HG03575 (cell line): ENCODE data around the gene JPH4.

ENCODE experiments used
- ATAC-seq: cut with Tn5 transposase; IDR thresholded peaks from one replicate; pipeline ENCODE4 v1.9.1; 2021; ENCODE audit not compliant: unreplicated experiment, insufficient number of reproducible peaks, low FRiP score; ENCODE audit errors: extremely low read depth

Gene JPH4

GRCh38 chr14:23556700-23557440, 21.7 kb downstream of the JPH4 start:
- no peak for ATAC-seq

- peak; percentile 67 for ATAC-seq
Measured at GRCh38 chr14:23555882-23556699, 22.5 kb downstream of the JPH4 start, which contains the start of gene THTPA. TSS of gene THTPA (plus strand) at chr14:23556271. CDS start at chr14:23556758, 487 bp downstream.

DNA sequence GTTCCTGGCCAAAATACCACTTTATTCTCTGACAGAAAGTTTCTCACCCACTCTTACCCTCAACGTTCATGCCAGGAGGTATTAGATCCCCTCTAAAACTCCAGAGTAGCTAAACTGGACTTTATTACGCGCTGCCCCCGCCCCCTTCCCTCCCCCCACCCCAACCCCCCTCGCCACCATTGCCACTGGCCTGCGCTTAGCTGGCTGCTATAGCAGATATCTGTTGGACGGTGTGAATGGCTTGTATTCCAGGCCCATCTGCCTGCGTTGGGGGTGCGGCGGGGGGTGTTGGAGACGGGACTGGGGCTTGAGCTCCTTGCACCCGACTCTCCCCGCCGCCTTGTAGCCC, 23.1 kb downstream of the JPH4 start:
- no peak for ATAC-seq

- ATAC-seq, result no peak
Measured at GRCh38 chr14:23551266-23552028, 27.1 kb downstream of the JPH4 start, which contains the start of gene ZFHX2. TSS of gene ZFHX2 (minus strand) at chr14:23551765. CDS start at chr14:23535325, 16,440 bp downstream.

- no peak for ATAC-seq
Measured at GRCh38 chr14:23550812-23551265, 27.8 kb downstream of the JPH4 start.

DNA sequence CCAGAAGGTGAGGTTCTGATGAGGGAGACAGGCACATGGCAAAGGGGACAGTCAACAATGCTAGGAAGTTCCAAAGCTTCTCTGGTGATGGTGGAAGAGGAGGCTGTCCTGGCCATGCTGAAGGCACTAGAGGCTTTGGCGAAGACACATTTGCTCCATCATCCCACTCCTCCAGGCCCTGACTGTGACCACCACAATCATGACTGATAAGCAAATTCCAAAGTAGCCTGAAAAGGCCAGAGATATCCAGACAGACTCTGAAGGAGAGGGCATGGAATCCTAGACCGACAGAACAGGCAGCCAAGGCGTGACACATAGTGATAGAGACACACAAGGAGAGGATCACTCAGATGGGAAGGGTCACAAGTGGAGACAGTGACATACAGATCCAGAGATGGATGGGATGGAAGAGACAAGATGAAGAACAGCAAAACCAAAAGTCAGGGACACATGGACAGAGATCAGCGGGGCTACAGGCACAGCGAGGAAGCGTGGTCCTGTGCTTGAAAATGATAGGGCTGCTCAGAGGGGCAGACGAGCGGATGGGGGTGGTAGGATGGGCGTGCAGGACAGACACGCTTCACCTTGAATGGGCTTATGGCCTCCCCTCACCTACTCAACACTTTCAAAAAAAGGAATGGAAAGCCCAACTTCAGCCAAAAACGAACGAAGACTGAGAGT, 28.3 kb downstream of the JPH4 start:
- no peak for ATAC-seq

GRCh38 chr14:23548351-23549318, 30.0 kb downstream of the JPH4 start:
- ATAC-seq, result no peak

- no peak for ATAC-seq
Measured at GRCh38 chr14:23547924-23548323, 30.7 kb downstream of the JPH4 start.

- no peak for ATAC-seq
Measured at GRCh38 chr14:23546450-23547035, 32.0 kb downstream of the JPH4 start.

DNA sequence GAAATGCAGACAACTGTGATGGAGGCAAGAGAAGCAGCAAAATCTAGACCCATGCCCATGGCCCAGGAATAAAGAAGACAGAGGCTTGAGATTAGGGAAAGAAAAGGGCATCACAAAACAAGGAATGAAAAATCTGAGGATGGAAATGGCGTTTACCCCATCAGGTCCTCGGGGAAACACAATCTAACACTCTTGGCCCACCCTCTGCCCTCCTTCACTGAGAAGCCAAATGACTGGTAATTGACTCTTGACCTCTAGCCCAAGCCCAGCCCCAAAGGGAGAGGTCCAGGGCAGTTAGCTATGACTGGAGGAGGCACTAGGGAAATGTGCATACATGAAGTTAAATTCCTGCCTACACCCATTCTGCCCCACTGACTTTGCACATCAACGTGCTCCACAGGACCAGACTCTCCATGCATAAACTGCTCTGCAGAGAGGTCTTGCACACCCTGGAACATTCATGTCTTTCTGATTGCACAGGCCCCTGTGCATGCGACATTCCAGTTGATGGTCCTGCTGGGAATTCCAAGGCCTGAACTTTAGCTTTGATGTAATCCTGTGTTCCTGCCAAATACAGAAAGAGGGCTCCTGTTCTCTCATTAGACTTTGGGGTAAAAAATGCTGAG, 32.7 kb downstream of the JPH4 start:
- no peak for ATAC-seq

DNA sequence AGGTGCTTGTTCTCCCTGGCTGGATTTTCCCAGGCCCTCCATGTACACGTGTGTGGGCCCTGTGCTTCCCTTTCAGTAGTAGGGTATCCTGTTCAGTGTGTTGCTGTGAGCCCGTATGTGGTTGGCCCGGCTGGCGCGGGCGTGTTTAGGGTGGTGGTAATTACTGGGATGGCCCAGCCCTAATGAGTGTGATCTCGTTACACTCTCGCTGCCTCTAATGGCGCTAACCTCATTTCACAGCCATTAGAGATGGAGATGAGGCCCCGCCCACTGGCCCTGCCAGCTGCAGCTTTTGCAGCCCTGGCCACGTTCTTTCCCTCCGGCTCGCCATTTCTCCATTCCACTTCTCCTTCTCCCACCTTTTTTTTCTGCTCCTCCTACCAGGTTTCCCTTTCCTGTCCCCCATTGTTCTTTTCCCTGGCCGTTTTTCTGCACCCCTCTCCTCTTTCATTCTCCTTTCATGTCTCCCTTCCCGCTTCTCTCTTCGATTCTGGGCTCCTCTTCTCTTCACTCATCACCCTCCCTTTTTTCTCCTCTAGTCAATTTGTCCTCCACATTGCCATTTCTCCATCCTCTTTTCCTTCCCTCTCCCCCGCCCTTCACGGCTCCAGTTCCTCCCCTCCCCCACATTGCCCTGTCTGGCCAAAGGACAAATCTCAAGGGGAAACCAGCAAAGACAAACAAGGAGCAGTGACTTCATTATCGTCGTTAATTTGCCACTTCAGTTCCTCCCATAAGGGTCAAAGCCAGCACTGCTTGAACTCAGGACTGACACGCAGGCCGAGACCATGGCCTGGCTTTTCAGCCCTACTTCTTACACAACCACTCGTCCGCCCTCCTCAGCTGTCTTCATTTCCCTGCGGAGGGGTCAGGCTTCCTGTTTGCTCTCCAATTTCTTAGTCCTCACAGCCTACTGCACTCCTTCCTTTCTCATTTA, 33.8 kb downstream of the JPH4 start:
- ATAC-seq, result no peak

DNA sequence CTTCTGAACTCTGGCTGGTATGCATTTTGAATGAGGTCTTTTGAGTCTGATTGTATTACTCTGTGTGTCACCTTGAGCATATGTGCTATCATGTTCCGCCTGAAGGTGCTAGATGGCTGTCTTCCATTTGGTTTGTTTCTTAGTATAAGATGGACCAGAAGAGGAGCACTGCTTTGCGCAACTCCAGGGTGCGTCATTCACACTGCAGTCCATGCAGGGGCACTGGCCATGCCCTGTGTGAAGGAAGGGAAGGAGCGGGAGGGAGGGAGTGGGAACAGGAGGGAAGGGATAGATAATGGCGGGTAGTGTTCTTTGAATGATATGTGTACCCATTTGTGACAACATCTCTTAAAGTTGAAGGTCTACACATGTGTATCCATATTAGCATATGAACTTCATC, 35.2 kb downstream of the JPH4 start:
- ATAC-seq, result no peak

- ATAC-seq, result no peak
Measured at GRCh38 chr14:23542261-23542660, 36.3 kb downstream of the JPH4 start.

- no peak for ATAC-seq
Measured at GRCh38 chr14:23540141-23540469, 38.5 kb downstream of the JPH4 start.

DNA sequence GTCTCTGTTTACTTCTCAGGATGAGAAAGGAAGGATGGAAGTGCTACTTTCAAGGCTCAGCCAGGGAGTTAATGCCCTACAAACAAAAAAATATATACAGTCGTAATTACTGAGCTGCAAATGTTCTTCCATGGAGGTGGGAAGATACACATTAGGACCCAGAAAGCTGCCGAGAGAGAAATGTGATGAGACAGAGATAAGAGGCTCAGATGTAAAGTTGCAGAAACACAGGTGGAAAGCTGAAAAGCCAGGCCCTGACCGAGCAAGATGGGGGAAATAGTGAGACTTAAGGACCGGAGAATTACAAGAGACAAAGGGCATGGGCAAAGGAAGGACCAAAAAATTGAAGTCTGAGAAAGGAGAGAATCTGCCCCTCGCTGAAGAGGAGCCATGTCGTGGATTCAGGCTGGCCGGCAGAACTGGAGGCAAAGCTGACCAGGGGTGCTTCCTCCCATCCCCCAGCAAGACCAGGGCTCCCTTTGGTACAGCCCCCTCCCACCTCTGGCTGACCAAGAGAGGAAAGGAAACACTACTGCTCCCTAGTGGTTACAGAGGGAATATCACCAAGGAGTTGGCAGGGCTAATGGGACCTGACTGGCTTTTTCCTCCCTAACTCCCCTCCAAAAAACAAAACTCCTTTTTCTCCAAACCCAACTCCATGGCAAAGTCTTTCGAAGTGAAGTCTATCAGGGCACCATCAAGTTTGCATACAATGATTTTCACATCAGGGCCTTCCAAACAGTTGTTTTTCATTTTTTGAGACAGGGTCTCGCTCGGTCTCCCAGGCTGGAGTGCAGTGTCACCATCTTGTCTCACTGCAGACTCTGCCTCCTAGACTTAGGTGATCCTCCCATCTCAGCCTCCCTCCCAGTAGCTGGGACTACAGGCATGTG, 39.1 kb downstream of the JPH4 start:
- ATAC-seq, result no peak
